IMR-90 (cell line): ENCODE data around the gene GABRB2. TPM values are rescaled to one million over a fixed set of nuclear protein-coding genes. Genes with fewer than 3 reads are reported as not detected.

Experiments used
- ATAC-seq: fragments of 200-7000 bp; cut with Tn5 transposase; 2 replicates; pipeline ENCODE4 v1.9.1; 2020; ENCODE audit warnings: low read depth, mild to moderate bottlenecking, moderate library complexity
- BruUV-seq: library from RNA; stranded (reverse); fragments of 400-500 nt; replicated peaks from 2 replicates; lab custom pipeline; 2021; lab: Mats Ljungman, UMichigan
- CTCF ChIA-PET: fragments of 300-600 bp; formaldehyde crosslinking; extraction: SDS; loops from one replicate; lab custom pipeline; 2021; ENCODE audit warnings: antibody characterized with exemption; lab: Yijun Ruan, JAX
- POLR2A ChIA-PET: fragments of 300-600 bp; sonication (Branson Sonifier 250); formaldehyde crosslinking; loops from one replicate; lab custom pipeline; 2022; ENCODE audit warnings: antibody characterized with exemption; ENCODE audit not compliant: unreplicated experiment; lab: Charles Lee
- DNase-seq: peaks from one replicate; pipeline ENCODE4 v3.0.0; 2013
- H2AFZ ChIP-seq: replicated peaks from 2 replicates; pipeline ENCODE3; 2013; ENCODE audit warnings: low read length, mild to moderate bottlenecking; ENCODE audit not compliant: poor library complexity
- H2AK5ac ChIP-seq: 2 replicates; pipeline ENCODE4 v1.6.1; 2013; ENCODE audit warnings: low read depth, low read length, inconsistent platforms
- H2AK9ac ChIP-seq: replicated peaks from 2 replicates; pipeline ENCODE3; 2013; ENCODE audit warnings: mild to moderate bottlenecking, low read depth, low read length, moderate library complexity; ENCODE audit not compliant: poor library complexity
- H2BK120ac ChIP-seq: 2 replicates; pipeline ENCODE4 v1.6.1; 2013; ENCODE audit warnings: low read depth, low read length, inconsistent platforms
- H2BK15ac ChIP-seq: 3 replicates; pipeline ENCODE4 v1.6.1; 2013; ENCODE audit warnings: low read depth, low read length, inconsistent platforms
- H2BK20ac ChIP-seq: 2 replicates; pipeline ENCODE4 v1.6.1; 2013; ENCODE audit warnings: low read depth, mild to moderate bottlenecking, inconsistent platforms, low read length, moderate library complexity
- H2BK5ac ChIP-seq: 2 replicates; pipeline ENCODE4 v1.6.1; 2013; ENCODE audit warnings: mild to moderate bottlenecking, low read depth, low read length, inconsistent platforms; ENCODE audit not compliant: poor library complexity, severe bottlenecking
- H3K14ac ChIP-seq: replicated peaks from 2 replicates; pipeline ENCODE4 v1.6.1; 2013; ENCODE audit warnings: low read depth, low read length, inconsistent platforms
- H3K18ac ChIP-seq: 2 replicates; pipeline ENCODE4 v1.6.1; 2013; ENCODE audit warnings: low read depth, low read length, control low read depth
- H3K23ac ChIP-seq: 2 replicates; pipeline ENCODE4 v1.6.1; 2013; ENCODE audit warnings: low read depth, low read length, inconsistent platforms
- H3K27ac ChIP-seq: 2 replicates; pipeline ENCODE4 v1.5.1; 2013; ENCODE audit warnings: mild to moderate bottlenecking, control low read depth, low read length; ENCODE audit not compliant: insufficient read depth
- H3K27me3 ChIP-seq: 2 replicates; pipeline ENCODE4 v1.6.1; 2013; ENCODE audit warnings: low read length; ENCODE audit not compliant: control insufficient read depth, insufficient read depth
- H3K36me3 ChIP-seq: 2 replicates; pipeline ENCODE4 v1.6.1; 2013; ENCODE audit warnings: low read length, mixed read lengths; ENCODE audit not compliant: control insufficient read depth, insufficient read depth
- H3K4ac ChIP-seq: 2 replicates; pipeline ENCODE4 v1.6.1; 2013; ENCODE audit warnings: low read depth, low read length, inconsistent platforms
- H3K4me1 ChIP-seq: 2 replicates; pipeline ENCODE4 v1.6.1; 2013; ENCODE audit warnings: low read length, mixed read lengths; ENCODE audit not compliant: control insufficient read depth, insufficient read depth
- H3K4me2 ChIP-seq: 2 replicates; pipeline ENCODE4 v1.6.1; 2013; ENCODE audit warnings: low read depth, mild to moderate bottlenecking, control low read depth, low read length, moderate library complexity
- H3K4me3 ChIP-seq: 2 replicates; pipeline ENCODE4 v1.5.1; 2013; ENCODE audit warnings: low read depth, mild to moderate bottlenecking, control low read depth, low read length, moderate library complexity; ENCODE audit not compliant: insufficient read depth
- H3K56ac ChIP-seq: 2 replicates; pipeline ENCODE4 v1.6.1; 2013; ENCODE audit warnings: low read length, inconsistent platforms; ENCODE audit not compliant: insufficient read depth; ENCODE audit errors: extremely low read depth
- H3K79me1 ChIP-seq, 2 experiments: 2 replicates each; pipeline ENCODE4 v1.6.1; 2013; ENCODE audit warnings: low read length in 2 of 2, inconsistent platforms in 1 of 2, low read depth in 1 of 2
- H3K9ac ChIP-seq: 2 replicates; pipeline ENCODE4 v1.6.1; 2013; ENCODE audit warnings: low read depth, low read length, control low read depth
- H3K9me1 ChIP-seq: 2 replicates; pipeline ENCODE4 v1.6.1; 2013; ENCODE audit warnings: low read length, inconsistent platforms; ENCODE audit not compliant: insufficient read depth
- H3K9me3 ChIP-seq: 2 replicates; pipeline ENCODE4 v1.6.1; 2013; ENCODE audit warnings: low read length; ENCODE audit not compliant: control insufficient read depth, insufficient read depth
- H4K20me1 ChIP-seq: 2 replicates; pipeline ENCODE4 v1.6.1; 2013; ENCODE audit warnings: low read length, inconsistent platforms; ENCODE audit not compliant: insufficient read depth
- H4K5ac ChIP-seq: 2 replicates; pipeline ENCODE4 v1.6.1; 2013; ENCODE audit warnings: mild to moderate bottlenecking, low read depth, low read length, control low read depth
- H4K8ac ChIP-seq, 2 experiments: 2 replicates each; pipeline ENCODE4 v1.6.1; 2013; ENCODE audit warnings: low read depth in 2 of 2, low read length in 2 of 2, control low read depth in 1 of 2, inconsistent platforms in 1 of 2
- H4K91ac ChIP-seq: 2 replicates; pipeline ENCODE4 v1.6.1; 2013; ENCODE audit warnings: low read depth, low read length, inconsistent platforms; ENCODE audit not compliant: insufficient read depth
- BHLHE40 ChIP-seq: fragments of 150-350 bp; IDR thresholded peaks from 2 replicates; pipeline ENCODE4 v1.6.1; 2016; ENCODE audit warnings: mild to moderate bottlenecking, low read depth, low read length
- CEBPB ChIP-seq: IDR thresholded peaks from 2 replicates; pipeline ENCODE4 v1.6.1; 2012; ENCODE audit warnings: low read depth, low read length, improper control_type of control experiment
- CHD1 ChIP-seq: IDR thresholded peaks from 2 replicates; pipeline ENCODE4 v1.6.1; 2012; ENCODE audit warnings: low read depth, low read length, improper control_type of control experiment
- CTCF ChIP-seq: conservative IDR thresholded peaks from 2 replicates; pipeline ENCODE4 v1.5.1; 2012; ENCODE audit warnings: mild to moderate bottlenecking, low read depth, low read length, improper control_type of control experiment
- FOS ChIP-seq: fragments of 150-350 bp; IDR thresholded peaks from 2 replicates; pipeline ENCODE4 v1.6.1; 2016; ENCODE audit warnings: low read depth, low read length
- MAZ ChIP-seq: IDR thresholded peaks from 2 replicates; pipeline ENCODE4 v1.6.1; 2012; ENCODE audit warnings: low read depth, mild to moderate bottlenecking, low read length, improper control_type of control experiment, moderate library complexity, borderline replicate concordance
- MXI1 ChIP-seq: IDR thresholded peaks from 2 replicates; pipeline ENCODE4 v1.6.1; 2012; ENCODE audit warnings: low read depth, mild to moderate bottlenecking, low read length, moderate library complexity, borderline replicate concordance
- NFE2L2 ChIP-seq: fragments of 150-350 bp; IDR thresholded peaks from 2 replicates; pipeline ENCODE4 v1.6.1; 2016; ENCODE audit warnings: low read depth, mild to moderate bottlenecking, low read length
- POLR2A ChIP-seq: IDR thresholded peaks from 2 replicates; pipeline ENCODE4 v1.6.1; 2012; ENCODE audit warnings: mild to moderate bottlenecking, low read depth, low read length
- RAD21 ChIP-seq: IDR thresholded peaks from 2 replicates; pipeline ENCODE4 v1.6.1; 2012; ENCODE audit warnings: low read length, improper control_type of control experiment
- RCOR1 ChIP-seq: IDR thresholded peaks from 2 replicates; pipeline ENCODE4 v1.6.1; 2012; ENCODE audit warnings: mild to moderate bottlenecking, low read length, improper control_type of control experiment; ENCODE audit not compliant: insufficient replicate concordance
- RFX5 ChIP-seq: IDR thresholded peaks from 2 replicates; pipeline ENCODE4 v1.8.0; 2012; ENCODE audit warnings: low read depth, mild to moderate bottlenecking, low read length, moderate library complexity
- SMC3 ChIP-seq: fragments of 150-350 bp; IDR thresholded peaks from 2 replicates; pipeline ENCODE4 v1.6.1; 2016; ENCODE audit warnings: low read depth, mild to moderate bottlenecking, antibody characterized with exemption, low read length, moderate library complexity
- WGBS, 2 experiments: methylation state at CpG; one replicate each; pipeline versions ENCODE4 v1.1.5 to v1.1.7; 2013; ENCODE audit warnings: missing lambda C conversion rate in 2 of 2; ENCODE audit not compliant: insufficient read length in 1 of 2; ENCODE audit errors: extremely low coverage in 2 of 2; 5-methylcytosine and 5-hydroxymethylcytosine counted together
- dilution Hi-C: fragments of 300-500 bp; cut with HindIII; formaldehyde crosslinking; loops from one replicate; pipeline ENCODE4 v1.14.3; 2018; ENCODE audit warnings: low sequenced_read_pairs; ENCODE audit not compliant: unreplicated experiment
- in situ Hi-C: fragments of 300-500 bp; cut with MboI; formaldehyde crosslinking; loops from 3 replicates; pipeline ENCODE4 v1.14.3; 2019; ENCODE audit warnings: low sequenced_read_pairs, inconsistent platforms, mixed read lengths
- intact Hi-C: fragments of 100-400 bp; cut with micrococcal nuclease; formaldehyde crosslinking; loops from 2 replicates; pipeline ENCODE4 v1.10.0; 2022
- polyA plus RNA-seq, 3 experiments: library from polyadenylated mRNA; depleted of rRNA; stranded (reverse); fragments of >200 nt; gene quantifications; 2 replicates each; pipeline ENCODE4 v1.2.3, GENCODE V29; 2012; ENCODE audit warnings: low replicate concordance in 1 of 3
- total RNA-seq: library from RNA; depleted of rRNA; stranded (reverse); fragments of >200 nt; gene quantifications from 2 replicates; pipeline ENCODE4 v1.2.3, GENCODE V29; 2012
- TF ChIP-seq, protein P1 (sequence below): fragments of 150-350 bp; IDR thresholded peaks from 2 replicates; pipeline ENCODE4 v1.6.1; 2016; ENCODE audit warnings: low read depth, mild to moderate bottlenecking, low read length, moderate library complexity, borderline replicate concordance
- TF ChIP-seq, protein P2 (sequence below): fragments of 150-350 bp; IDR thresholded peaks from 2 replicates; pipeline ENCODE4 v1.6.1; 2017; ENCODE audit warnings: mild to moderate bottlenecking, antibody characterized with exemption, low read length, low read depth

GABRB2 gene
- total and polyA plus RNA-seq, 2 of the 4 experiments (the other 2 are of a cell fraction) = not detected

DNA sequence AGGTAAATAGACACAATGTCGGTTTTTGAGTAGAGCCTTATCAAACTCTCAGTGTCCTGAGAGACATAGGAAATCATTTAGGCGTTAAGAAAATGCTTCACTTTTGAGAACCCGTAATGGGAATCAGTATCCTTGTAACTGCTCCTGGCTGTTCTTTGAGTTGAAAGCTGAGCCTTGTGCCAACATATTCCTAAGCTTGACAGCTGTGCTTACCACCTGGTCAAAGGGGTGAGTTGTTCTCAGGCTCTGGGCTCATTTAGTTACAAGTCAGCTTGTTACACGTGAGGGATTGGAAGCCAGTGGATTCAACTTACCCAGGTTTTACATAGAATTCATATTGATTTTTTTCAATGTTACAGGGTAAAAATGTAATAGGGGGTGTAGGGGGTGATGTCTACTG is 145.9 kb downstream of the GABRB2 start:
- Histone ChIP-seq H2AFZ (no peak overlapping the region), H3K4me3 (no peak overlapping the region), H3K27me3 (no peaks in the 10 kb centered on the region), H3K23ac (no peak overlapping the region), H2AK9ac (no peak overlapping the region), H4K8ac (no peak overlapping the region), H3K27ac (no peak overlapping the region), H3K79me1 (no peaks in the 10 kb centered on the region), H3K18ac (no peak overlapping the region), H2BK15ac (no peak overlapping the region), H4K5ac (no peak overlapping the region), H3K9me1 (no peaks in the 10 kb centered on the region), H2BK120ac (no peak overlapping the region), H3K9me3 (peaks cover 5% of the 10 kb centered on the region), H3K9ac (no peak overlapping the region), H4K20me1 (no peaks in the 10 kb centered on the region), H2AK5ac (no peak overlapping the region), H3K4ac (no peak overlapping the region), H3K4me1 (no peaks in the 10 kb centered on the region), H3K56ac (no peak overlapping the region), H3K4me2 (no peak overlapping the region), H2BK5ac (no peak overlapping the region), H3K36me3 (no peaks in the 10 kb centered on the region), H4K91ac (no peak overlapping the region), H2BK20ac (no peak overlapping the region), H3K14ac (no peak overlapping the region)
- in situ Hi-C loops = no loop called here
- DNase-seq = no peak
- no CpG with 5 or more reads among the region's 4 CpGs for WGBS, 2 experiments
- ChIA-PET CTCF (no interaction called here), POLR2A (no interaction called here)
- dilution Hi-C loops = no loop called here
- intact Hi-C loops = no loop called here
- no TSS peak for BruUV-seq
- ATAC-seq = no peak
- TF ChIP-seq MXI1 (no peak), POLR2A (no peak), CHD1 (no peak), RAD21 (no peak), NFE2L2 (no peak), RFX5 (no peak), SMC3 (no peak), CTCF (no peak), RCOR1 (no peak), MAZ (no peak), BHLHE40 (no peak), CEBPB (no peak), FOS (no peak)
- TF ChIP-seq, protein P1, sequence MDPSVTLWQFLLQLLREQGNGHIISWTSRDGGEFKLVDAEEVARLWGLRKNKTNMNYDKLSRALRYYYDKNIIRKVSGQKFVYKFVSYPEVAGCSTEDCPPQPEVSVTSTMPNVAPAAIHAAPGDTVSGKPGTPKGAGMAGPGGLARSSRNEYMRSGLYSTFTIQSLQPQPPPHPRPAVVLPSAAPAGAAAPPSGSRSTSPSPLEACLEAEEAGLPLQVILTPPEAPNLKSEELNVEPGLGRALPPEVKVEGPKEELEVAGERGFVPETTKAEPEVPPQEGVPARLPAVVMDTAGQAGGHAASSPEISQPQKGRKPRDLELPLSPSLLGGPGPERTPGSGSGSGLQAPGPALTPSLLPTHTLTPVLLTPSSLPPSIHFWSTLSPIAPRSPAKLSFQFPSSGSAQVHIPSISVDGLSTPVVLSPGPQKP = no peak
- TF ChIP-seq, protein P2, sequence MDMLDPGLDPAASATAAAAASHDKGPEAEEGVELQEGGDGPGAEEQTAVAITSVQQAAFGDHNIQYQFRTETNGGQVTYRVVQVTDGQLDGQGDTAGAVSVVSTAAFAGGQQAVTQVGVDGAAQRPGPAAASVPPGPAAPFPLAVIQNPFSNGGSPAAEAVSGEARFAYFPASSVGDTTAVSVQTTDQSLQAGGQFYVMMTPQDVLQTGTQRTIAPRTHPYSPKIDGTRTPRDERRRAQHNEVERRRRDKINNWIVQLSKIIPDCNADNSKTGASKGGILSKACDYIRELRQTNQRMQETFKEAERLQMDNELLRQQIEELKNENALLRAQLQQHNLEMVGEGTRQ = no peak
